ENCODE measurements around the gene HDLBP. TPM values are rescaled to one million over a fixed set of nuclear protein-coding genes. Genes with fewer than 3 reads are reported as not detected.

Gene HDLBP
- total RNA-seq, 1 donor: 1,418 TPM

- Histone ChIP-seq H3K36me3 (ENCODE audit: insufficient read depth, low read length) (no peaks in the 10 kb centered on the region), H3K4me3 (ENCODE audit: insufficient read depth, low read length) (no peak overlapping the region), H3K79me2 (ENCODE audit: insufficient read depth, low read length) (no peaks in the 10 kb centered on the region), H3K4me1 (ENCODE audit: insufficient read depth, low read length) (no peaks in the 10 kb centered on the region), H3K4me2 (ENCODE audit: insufficient read depth, low read length) (no peak overlapping the region), H2AFZ (ENCODE audit: low read length) (no peak overlapping the region), H3K27me3 (ENCODE audit: insufficient read depth, low read length) (no peaks in the 10 kb centered on the region), H3K9me3 (ENCODE audit: low read depth, low read length) (no peaks in the 10 kb centered on the region), H4K20me1 (ENCODE audit: insufficient read depth, low read length) (no peaks in the 10 kb centered on the region), H3K27ac (ENCODE audit: low read depth, low read length) (no peak overlapping the region)
- DNase-seq (ENCODE audit: insufficient read length, low spot score, missing footprints): no peak
- TF ChIP-seq, protein P1, sequence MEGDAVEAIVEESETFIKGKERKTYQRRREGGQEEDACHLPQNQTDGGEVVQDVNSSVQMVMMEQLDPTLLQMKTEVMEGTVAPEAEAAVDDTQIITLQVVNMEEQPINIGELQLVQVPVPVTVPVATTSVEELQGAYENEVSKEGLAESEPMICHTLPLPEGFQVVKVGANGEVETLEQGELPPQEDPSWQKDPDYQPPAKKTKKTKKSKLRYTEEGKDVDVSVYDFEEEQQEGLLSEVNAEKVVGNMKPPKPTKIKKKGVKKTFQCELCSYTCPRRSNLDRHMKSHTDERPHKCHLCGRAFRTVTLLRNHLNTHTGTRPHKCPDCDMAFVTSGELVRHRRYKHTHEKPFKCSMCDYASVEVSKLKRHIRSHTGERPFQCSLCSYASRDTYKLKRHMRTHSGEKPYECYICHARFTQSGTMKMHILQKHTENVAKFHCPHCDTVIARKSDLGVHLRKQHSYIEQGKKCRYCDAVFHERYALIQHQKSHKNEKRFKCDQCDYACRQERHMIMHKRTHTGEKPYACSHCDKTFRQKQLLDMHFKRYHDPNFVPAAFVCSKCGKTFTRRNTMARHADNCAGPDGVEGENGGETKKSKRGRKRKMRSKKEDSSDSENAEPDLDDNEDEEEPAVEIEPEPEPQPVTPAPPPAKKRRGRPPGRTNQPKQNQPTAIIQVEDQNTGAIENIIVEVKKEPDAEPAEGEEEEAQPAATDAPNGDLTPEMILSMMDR (IDR thresholded peaks at IDR 0.05; ENCODE audit: extremely low read depth, low read depth, low read length): no peak
Measured at GRCh38 chr2:241204490-241204889, 111.0 kb downstream of the HDLBP start.

- TF ChIP-seq, protein P1 (IDR thresholded peaks at IDR 0.05; ENCODE audit: extremely low read depth, low read depth, low read length): no peak
- H2AFZ ChIP-seq (ENCODE audit: low read length): no peak overlapping the region
- H3K27ac ChIP-seq (ENCODE audit: low read depth, low read length): no peak overlapping the region
- no peaks in the 10 kb centered on the region for H3K36me3 ChIP-seq (ENCODE audit: insufficient read depth, low read length)
- DNase-seq (ENCODE audit: insufficient read length, low spot score, missing footprints): no peak
- no peak overlapping the region for H3K4me3 ChIP-seq (ENCODE audit: insufficient read depth, low read length)
- no peaks in the 10 kb centered on the region for H3K4me1 ChIP-seq (ENCODE audit: insufficient read depth, low read length)
- no peaks in the 10 kb centered on the region for H3K79me2 ChIP-seq (ENCODE audit: insufficient read depth, low read length)
- H4K20me1 ChIP-seq (ENCODE audit: insufficient read depth, low read length): no peaks in the 10 kb centered on the region
- no peaks in the 10 kb centered on the region for H3K9me3 ChIP-seq (ENCODE audit: low read depth, low read length)
- no peaks in the 10 kb centered on the region for H3K27me3 ChIP-seq (ENCODE audit: insufficient read depth, low read length)
- no peak overlapping the region for H3K4me2 ChIP-seq (ENCODE audit: insufficient read depth, low read length)
Measured at GRCh38 chr2:241204010-241204384, 111.5 kb downstream of the HDLBP start.

- no peaks in the 10 kb centered on the region for H3K4me1 ChIP-seq (ENCODE audit: insufficient read depth, low read length)
- no peaks in the 10 kb centered on the region for H3K79me2 ChIP-seq (ENCODE audit: insufficient read depth, low read length)
- H3K36me3 ChIP-seq (ENCODE audit: insufficient read depth, low read length): no peaks in the 10 kb centered on the region
- no peaks in the 10 kb centered on the region for H3K27me3 ChIP-seq (ENCODE audit: insufficient read depth, low read length)
- H4K20me1 ChIP-seq (ENCODE audit: insufficient read depth, low read length): no peaks in the 10 kb centered on the region
- no peak overlapping the region for H3K4me2 ChIP-seq (ENCODE audit: insufficient read depth, low read length)
- H3K27ac ChIP-seq (ENCODE audit: low read depth, low read length): no peak overlapping the region
- no peak for DNase-seq (ENCODE audit: insufficient read length, low spot score, missing footprints)
- H3K9me3 ChIP-seq (ENCODE audit: low read depth, low read length): no peaks in the 10 kb centered on the region
- TF ChIP-seq, protein P1 (IDR thresholded peaks at IDR 0.05; ENCODE audit: extremely low read depth, low read depth, low read length): no peak
- H3K4me3 ChIP-seq (ENCODE audit: insufficient read depth, low read length): no peak overlapping the region
- no peak overlapping the region for H2AFZ ChIP-seq (ENCODE audit: low read length)
Measured at GRCh38 chr2:241203218-241204009, 112.1 kb downstream of the HDLBP start.

DNA sequence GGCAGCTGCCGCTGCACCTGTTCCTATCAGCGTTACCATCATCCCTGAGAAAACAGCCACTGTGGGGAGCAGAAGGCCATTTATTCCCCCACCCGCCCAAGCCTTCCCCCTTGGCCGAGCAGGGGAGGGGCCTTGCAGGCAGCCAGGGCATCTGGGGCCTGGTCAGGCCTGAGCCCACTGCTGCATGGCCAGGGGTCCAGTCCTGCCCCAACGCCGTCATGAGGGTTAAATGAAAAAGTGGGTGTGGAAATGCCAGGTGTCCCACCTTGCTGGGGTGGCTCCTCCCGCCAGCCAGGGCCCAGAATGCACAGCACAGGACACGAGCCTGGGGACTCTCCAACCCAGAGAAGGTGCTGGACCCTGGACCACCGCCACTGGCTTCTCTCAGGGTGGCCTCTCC is 112.8 kb downstream of the HDLBP start:
- H4K20me1 ChIP-seq (ENCODE audit: insufficient read depth, low read length): no peaks in the 10 kb centered on the region
- H3K36me3 ChIP-seq (ENCODE audit: insufficient read depth, low read length): no peaks in the 10 kb centered on the region
- no peak overlapping the region for H2AFZ ChIP-seq (ENCODE audit: low read length)
- TF ChIP-seq, protein P1 (IDR thresholded peaks at IDR 0.05; ENCODE audit: extremely low read depth, low read depth, low read length): no peak
- no peaks in the 10 kb centered on the region for H3K27me3 ChIP-seq (ENCODE audit: insufficient read depth, low read length)
- no peaks in the 10 kb centered on the region for H3K9me3 ChIP-seq (ENCODE audit: low read depth, low read length)
- no peaks in the 10 kb centered on the region for H3K4me1 ChIP-seq (ENCODE audit: insufficient read depth, low read length)
- no peak overlapping the region for H3K4me3 ChIP-seq (ENCODE audit: insufficient read depth, low read length)
- H3K27ac ChIP-seq (ENCODE audit: low read depth, low read length): no peak overlapping the region
- H3K79me2 ChIP-seq (ENCODE audit: insufficient read depth, low read length): no peaks in the 10 kb centered on the region
- H3K4me2 ChIP-seq (ENCODE audit: insufficient read depth, low read length): no peak overlapping the region
- no peak for DNase-seq (ENCODE audit: insufficient read length, low spot score, missing footprints)

Data from osteoblast (primary cell).